K562 (cell line): Measurements from ENCODE around the gene ZNRF3. TPM values are rescaled to one million over a fixed set of nuclear protein-coding genes. Genes with fewer than 3 reads are reported as not detected.

Source experiments
- ATAC-seq: fragments of 200-7000 bp; cut with Tn5 transposase; 3 replicates; pipeline ENCODE4 v1.9.1; 2020; ENCODE audit warnings: moderate library complexity
- BruUV-seq: library from RNA; stranded (reverse); fragments of 400-500 nt; replicated peaks from 2 replicates; lab custom pipeline; 2021; lab: Mats Ljungman, UMichigan
- CTCF ChIA-PET: fragments of 300-600 bp; formaldehyde crosslinking; extraction: SDS; loops from one replicate; lab custom pipeline; 2021; ENCODE audit warnings: low intra/inter-chr PET ratio; lab: Yijun Ruan, JAX
- POLR2A ChIA-PET: fragments of 300-600, 350-650 bp; sonication (Branson Sonifier 250); formaldehyde crosslinking; extraction: SDS; loops from one replicate; lab custom pipeline; 2021; ENCODE audit warnings: antibody characterized with exemption, inconsistent platforms; lab: Yijun Ruan, JAX
- DNase-seq, 4 experiments: peaks; one replicate each; pipeline versions ENCODE4 v3.0.0 to v3.0.0-alpha.2; 2011 to 2018; ENCODE audit warnings: low spot score in 3 of 4, mixed read lengths in 3 of 4; ENCODE audit errors: extremely low read depth in 1 of 4
- FAIRE-seq: peaks from 2 replicates; lab custom pipeline; 2011; peaks lifted over from hg19 to GRCh38; lab: Jason Lieb, UNC
- H2AFZ ChIP-seq: 2 replicates; pipeline ENCODE4 v1.6.0; 2011; ENCODE audit warnings: low read depth, low read length, control low read depth, inconsistent platforms
- H3K27ac ChIP-seq: fragments of 200-600 bp; 3 replicates; pipeline ENCODE4 v1.8.0; 2011; ENCODE audit warnings: low read depth, mild to moderate bottlenecking, control low read depth, inconsistent platforms, low read length, moderate library complexity, mixed read lengths; ENCODE audit errors: extremely low read depth
- H3K27me3 ChIP-seq, 2 experiments: fragments of 300-600 bp in 1 of 2; 2 replicates in 1 of 2; 3 replicates in 1 of 2; pipeline versions ENCODE4 v1.6.0 to v1.8.0; 2011; ENCODE audit warnings: inconsistent platforms in 2 of 2, low read length in 2 of 2, mild to moderate bottlenecking in 1 of 2, mixed read lengths in 1 of 2, moderate library complexity in 1 of 2; ENCODE audit not compliant: control insufficient read depth in 2 of 2, insufficient read depth in 2 of 2
- H3K36me3 ChIP-seq: fragments of 300-600 bp; 3 replicates; pipeline ENCODE4 v1.8.0; 2011; ENCODE audit warnings: mild to moderate bottlenecking, low read length, inconsistent platforms; ENCODE audit not compliant: control insufficient read depth, insufficient read depth
- H3K4me1 ChIP-seq, 2 experiments: fragments of 200-600 bp in 1 of 2; replicated peaks in 1 of 2; 2 replicates in 1 of 2; 3 replicates in 1 of 2; pipeline versions ENCODE4 v1.5.1 to v1.8.0; 2011; ENCODE audit warnings: inconsistent platforms in 2 of 2, low read length in 2 of 2, mild to moderate bottlenecking in 1 of 2, mixed read lengths in 1 of 2, moderate library complexity in 1 of 2; ENCODE audit not compliant: control insufficient read depth in 2 of 2, insufficient read depth in 2 of 2
- H3K4me2 ChIP-seq: 2 replicates; pipeline ENCODE4 v1.6.1; 2011; ENCODE audit warnings: low read length, control low read depth, inconsistent platforms, mixed read lengths; ENCODE audit not compliant: insufficient read depth
- H3K4me3 ChIP-seq: fragments of 200-600 bp; sonication (generic), shearing (Covaris generic); 2 replicates; pipeline ENCODE4 v1.5.1; 2016; ENCODE audit warnings: control low read depth, inconsistent platforms
- H3K79me2 ChIP-seq: fragments of 200-600 bp; 3 replicates; pipeline ENCODE4 v1.8.0; 2011; ENCODE audit warnings: low read length, inconsistent platforms; ENCODE audit not compliant: control insufficient read depth, insufficient read depth
- H3K9ac ChIP-seq, 2 experiments: 2 replicates each; pipeline versions ENCODE4 v1.6.0 to v1.6.1; 2011; ENCODE audit warnings: low read depth in 2 of 2, low read length in 2 of 2, control low read depth in 1 of 2, inconsistent platforms in 1 of 2, mild to moderate bottlenecking in 1 of 2, mixed read lengths in 1 of 2; ENCODE audit not compliant: insufficient read depth in 1 of 2
- H3K9me1 ChIP-seq: one replicate; pipeline ENCODE4 v1.6.0; 2011; ENCODE audit warnings: inconsistent platforms, mild to moderate bottlenecking, low read length, moderate library complexity; ENCODE audit not compliant: control insufficient read depth, insufficient read depth
- H3K9me3 ChIP-seq: replicated peaks from 2 replicates; pipeline ENCODE4 v1.5.1; 2011; ENCODE audit warnings: low read depth, low read length, inconsistent platforms; ENCODE audit not compliant: control insufficient read depth, insufficient read depth
- H4K20me1 ChIP-seq: replicated peaks from 2 replicates; pipeline ENCODE4 v1.6.1; 2011; ENCODE audit warnings: low read length, inconsistent platforms, mixed read lengths; ENCODE audit not compliant: control insufficient read depth, insufficient read depth
- HMG20B ChIP-seq: fragments of 250-450 bp; sonication (Bioruptor Pico); IDR thresholded peaks from 2 replicates; pipeline ENCODE4 v1.5.0; 2021; ENCODE audit warnings: mild to moderate bottlenecking
- SMARCA4 ChIP-seq: fragments of 450-650 bp; IDR thresholded peaks from 2 replicates; pipeline ENCODE4 v1.6.1; 2016
- ZNF778 ChIP-seq: fragments of 450-650 bp; formaldehyde crosslinking; IDR thresholded peaks from 2 replicates; pipeline ENCODE4 v1.4.0; 2020; ENCODE audit warnings: mild to moderate bottlenecking, moderate library complexity
- WGBS: fragments of 100-300 bp; shearing (Covaris generic); methylation state at CpG from one replicate; pipeline ENCODE4 v1.1.6; 2016; ENCODE audit warnings: low coverage, mixed read lengths; ENCODE audit not compliant: insufficient coverage; ENCODE audit errors: missing lambda C conversion rate; 5-methylcytosine and 5-hydroxymethylcytosine counted together
- in situ Hi-C: fragments of 300-500 bp; cut with MboI; formaldehyde crosslinking; loops from 4 replicates; pipeline ENCODE4 v1.15.0; 2018; ENCODE audit warnings: inconsistent platforms, mixed read lengths
- intact Hi-C: fragments of 100-400 bp; cut with micrococcal nuclease; formaldehyde crosslinking; loops from 2 replicates; pipeline ENCODE4 v1.14.2; 2022
- polyA plus RNA-seq, 8 experiments: library from polyadenylated mRNA; depleted of rRNA in 4 of 8; stranded (reverse) in 5 of 8; unstranded in 3 of 8; fragments of >200 nt; fragmentation: Nextera tagmentation in 2 of 8; fragmentation: Illumina TruSeq in 1 of 8; extraction: Ambion mirVana in 2 of 8; extraction: Trizol in 1 of 8; gene quantifications; 2 replicates each; pipeline versions ENCODE4 v1.2.1 to v1.2.3, GENCODE V29; 2011 to 2014; ENCODE audit warnings: inconsistent platforms in 1 of 8, missing spikeins in 1 of 8
- total RNA-seq, 7 experiments: library from RNA; depleted of rRNA in 6 of 7; stranded (reverse); fragments of >200 nt in 6 of 7; fragmentation: Illumina TruSeq in 2 of 7; extraction: Trizol in 2 of 7; gene quantifications; 2 replicates each; pipeline versions ENCODE4 v1.2.1 to v1.2.3, GENCODE V29; 2011 to 2021; ENCODE audit warnings: low replicate concordance in 1 of 7
- TF ChIP-seq, protein P1 (sequence below): fragments of 150-350 bp; IDR thresholded peaks from 2 replicates; pipeline ENCODE4 v1.6.1; 2014; ENCODE audit warnings: low read depth, mild to moderate bottlenecking, low read length, borderline replicate concordance
- TF ChIP-seq, protein P2 (sequence below): IDR thresholded peaks from 2 replicates; pipeline ENCODE4 v1.6.1; 2014; ENCODE audit warnings: antibody characterized with exemption
- TF ChIP-seq, protein P3 (sequence below): fragments of 250-450 bp; sonication (Bioruptor Pico); IDR thresholded peaks from 2 replicates; pipeline ENCODE4 v1.5.0; 2020; ENCODE audit warnings: mild to moderate bottlenecking
- TF ChIP-seq, protein P4 (sequence below): IDR thresholded peaks from 3 replicates; pipeline ENCODE4 v1.6.1; 2011; ENCODE audit warnings: borderline replicate concordance, mild to moderate bottlenecking, moderate library complexity; ENCODE audit not compliant: insufficient read length; ENCODE audit errors: extremely low read depth

ZNRF3 gene
- total and polyA plus RNA-seq, 9 of the 15 experiments (the other 6 are each of a cell fraction or from before 2014, with no cell fraction given): 0.41 to 5.9 (median 1.7) TPM

DNA sequence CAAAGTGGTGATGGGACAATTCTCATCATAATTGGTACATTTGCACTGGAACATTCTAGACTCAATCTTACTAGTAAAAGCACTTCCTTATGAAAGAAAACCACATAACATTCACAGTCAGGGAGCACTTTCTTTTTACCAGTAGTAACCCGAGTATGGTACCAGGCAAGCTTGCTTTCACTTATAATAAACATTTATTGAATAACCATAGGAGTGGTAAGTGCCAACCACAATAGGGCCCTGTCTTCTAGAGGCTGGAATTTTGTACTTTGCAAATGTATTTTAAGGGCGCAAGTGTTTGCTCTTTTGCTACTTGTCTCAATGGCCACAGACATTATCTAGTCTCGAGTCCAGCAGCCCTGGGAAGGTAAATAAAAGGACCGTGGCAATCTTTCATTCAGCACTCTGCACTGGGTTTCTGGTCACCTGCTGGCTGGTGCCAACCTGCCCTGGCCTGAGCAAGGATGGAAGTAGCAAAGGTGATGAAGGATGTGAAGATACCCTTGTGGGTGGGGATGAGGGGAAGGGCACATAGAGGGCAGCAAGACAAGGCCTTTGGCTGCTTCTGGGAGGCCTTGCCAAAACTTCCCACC, 154.1 kb downstream of the ZNRF3 start (continued):
- TF ChIP-seq, protein P1, sequence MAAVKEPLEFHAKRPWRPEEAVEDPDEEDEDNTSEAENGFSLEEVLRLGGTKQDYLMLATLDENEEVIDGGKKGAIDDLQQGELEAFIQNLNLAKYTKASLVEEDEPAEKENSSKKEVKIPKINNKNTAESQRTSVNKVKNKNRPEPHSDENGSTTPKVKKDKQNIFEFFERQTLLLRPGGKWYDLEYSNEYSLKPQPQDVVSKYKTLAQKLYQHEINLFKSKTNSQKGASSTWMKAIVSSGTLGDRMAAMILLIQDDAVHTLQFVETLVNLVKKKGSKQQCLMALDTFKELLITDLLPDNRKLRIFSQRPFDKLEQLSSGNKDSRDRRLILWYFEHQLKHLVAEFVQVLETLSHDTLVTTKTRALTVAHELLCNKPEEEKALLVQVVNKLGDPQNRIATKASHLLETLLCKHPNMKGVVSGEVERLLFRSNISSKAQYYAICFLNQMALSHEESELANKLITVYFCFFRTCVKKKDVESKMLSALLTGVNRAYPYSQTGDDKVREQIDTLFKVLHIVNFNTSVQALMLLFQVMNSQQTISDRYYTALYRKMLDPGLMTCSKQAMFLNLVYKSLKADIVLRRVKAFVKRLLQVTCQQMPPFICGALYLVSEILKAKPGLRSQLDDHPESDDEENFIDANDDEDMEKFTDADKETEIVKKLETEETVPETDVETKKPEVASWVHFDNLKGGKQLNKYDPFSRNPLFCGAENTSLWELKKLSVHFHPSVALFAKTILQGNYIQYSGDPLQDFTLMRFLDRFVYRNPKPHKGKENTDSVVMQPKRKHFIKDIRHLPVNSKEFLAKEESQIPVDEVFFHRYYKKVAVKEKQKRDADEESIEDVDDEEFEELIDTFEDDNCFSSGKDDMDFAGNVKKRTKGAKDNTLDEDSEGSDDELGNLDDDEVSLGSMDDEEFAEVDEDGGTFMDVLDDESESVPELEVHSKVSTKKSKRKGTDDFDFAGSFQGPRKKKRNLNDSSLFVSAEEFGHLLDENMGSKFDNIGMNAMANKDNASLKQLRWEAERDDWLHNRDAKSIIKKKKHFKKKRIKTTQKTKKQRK: no peak
- TF ChIP-seq, protein P2, sequence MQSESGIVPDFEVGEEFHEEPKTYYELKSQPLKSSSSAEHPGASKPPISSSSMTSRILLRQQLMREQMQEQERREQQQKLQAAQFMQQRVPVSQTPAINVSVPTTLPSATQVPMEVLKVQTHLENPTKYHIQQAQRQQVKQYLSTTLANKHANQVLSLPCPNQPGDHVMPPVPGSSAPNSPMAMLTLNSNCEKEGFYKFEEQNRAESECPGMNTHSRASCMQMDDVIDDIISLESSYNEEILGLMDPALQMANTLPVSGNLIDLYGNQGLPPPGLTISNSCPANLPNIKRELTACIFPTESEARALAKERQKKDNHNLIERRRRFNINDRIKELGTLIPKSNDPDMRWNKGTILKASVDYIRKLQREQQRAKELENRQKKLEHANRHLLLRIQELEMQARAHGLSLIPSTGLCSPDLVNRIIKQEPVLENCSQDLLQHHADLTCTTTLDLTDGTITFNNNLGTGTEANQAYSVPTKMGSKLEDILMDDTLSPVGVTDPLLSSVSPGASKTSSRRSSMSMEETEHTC: no peak

DNA sequence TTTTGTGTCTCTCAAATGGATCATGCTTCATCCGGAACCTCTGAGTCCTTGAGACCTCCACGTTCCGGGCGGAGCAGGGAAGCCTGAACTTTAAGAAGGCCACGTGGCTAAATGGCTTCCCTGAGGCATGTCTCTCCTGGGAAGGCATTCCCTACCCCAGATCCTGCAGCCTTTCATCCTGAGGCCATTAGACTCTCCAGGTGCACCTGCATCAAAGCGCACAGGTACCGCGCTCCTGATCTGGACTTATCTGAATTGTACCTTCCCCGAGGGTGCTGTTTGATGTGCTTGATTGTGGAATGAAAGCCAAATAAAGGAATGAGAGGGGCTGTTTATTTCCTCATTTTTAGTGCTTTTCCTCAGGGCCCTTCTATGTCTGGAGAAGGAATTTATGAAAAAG, 155.8 kb downstream of the ZNRF3 start:
- Histone ChIP-seq H3K9ac (no peak overlapping the region), H3K9me3 (no peaks in the 10 kb centered on the region), H3K27ac (no peak overlapping the region), H3K79me2 (no peaks in the 10 kb centered on the region), H3K4me1 (no peaks in the 10 kb centered on the region; a peak in 1 of 5 replicates), H3K27me3 (no peaks in the 10 kb centered on the region), H2AFZ (no peak overlapping the region), H3K36me3 (0 out of 3 replicates have a peak, but pooled peaks cover 7% of the 10 kb centered on the region), H3K9me1 (no peaks in the 10 kb centered on the region), H3K4me2 (no peak overlapping the region), H3K4me3 (no peak overlapping the region), H4K20me1 (no peaks in the 10 kb centered on the region)
- DNase-seq (no peak), ATAC-seq (no peak), FAIRE-seq (no peak)
- TF ChIP-seq, protein P3, sequence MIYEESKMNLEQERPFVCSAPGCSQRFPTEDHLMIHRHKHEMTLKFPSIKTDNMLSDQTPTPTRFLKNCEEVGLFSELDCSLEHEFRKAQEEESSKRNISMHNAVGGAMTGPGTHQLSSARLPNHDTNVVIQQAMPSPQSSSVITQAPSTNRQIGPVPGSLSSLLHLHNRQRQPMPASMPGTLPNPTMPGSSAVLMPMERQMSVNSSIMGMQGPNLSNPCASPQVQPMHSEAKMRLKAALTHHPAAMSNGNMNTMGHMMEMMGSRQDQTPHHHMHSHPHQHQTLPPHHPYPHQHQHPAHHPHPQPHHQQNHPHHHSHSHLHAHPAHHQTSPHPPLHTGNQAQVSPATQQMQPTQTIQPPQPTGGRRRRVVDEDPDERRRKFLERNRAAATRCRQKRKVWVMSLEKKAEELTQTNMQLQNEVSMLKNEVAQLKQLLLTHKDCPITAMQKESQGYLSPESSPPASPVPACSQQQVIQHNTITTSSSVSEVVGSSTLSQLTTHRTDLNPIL (CRISPR knock-in tag): no peak
- TF ChIP-seq ZNF778 (CRISPR knock-in tag) (no peak), SMARCA4 (no peak), HMG20B (CRISPR knock-in tag) (no peak)
- TF ChIP-seq, protein P4, sequence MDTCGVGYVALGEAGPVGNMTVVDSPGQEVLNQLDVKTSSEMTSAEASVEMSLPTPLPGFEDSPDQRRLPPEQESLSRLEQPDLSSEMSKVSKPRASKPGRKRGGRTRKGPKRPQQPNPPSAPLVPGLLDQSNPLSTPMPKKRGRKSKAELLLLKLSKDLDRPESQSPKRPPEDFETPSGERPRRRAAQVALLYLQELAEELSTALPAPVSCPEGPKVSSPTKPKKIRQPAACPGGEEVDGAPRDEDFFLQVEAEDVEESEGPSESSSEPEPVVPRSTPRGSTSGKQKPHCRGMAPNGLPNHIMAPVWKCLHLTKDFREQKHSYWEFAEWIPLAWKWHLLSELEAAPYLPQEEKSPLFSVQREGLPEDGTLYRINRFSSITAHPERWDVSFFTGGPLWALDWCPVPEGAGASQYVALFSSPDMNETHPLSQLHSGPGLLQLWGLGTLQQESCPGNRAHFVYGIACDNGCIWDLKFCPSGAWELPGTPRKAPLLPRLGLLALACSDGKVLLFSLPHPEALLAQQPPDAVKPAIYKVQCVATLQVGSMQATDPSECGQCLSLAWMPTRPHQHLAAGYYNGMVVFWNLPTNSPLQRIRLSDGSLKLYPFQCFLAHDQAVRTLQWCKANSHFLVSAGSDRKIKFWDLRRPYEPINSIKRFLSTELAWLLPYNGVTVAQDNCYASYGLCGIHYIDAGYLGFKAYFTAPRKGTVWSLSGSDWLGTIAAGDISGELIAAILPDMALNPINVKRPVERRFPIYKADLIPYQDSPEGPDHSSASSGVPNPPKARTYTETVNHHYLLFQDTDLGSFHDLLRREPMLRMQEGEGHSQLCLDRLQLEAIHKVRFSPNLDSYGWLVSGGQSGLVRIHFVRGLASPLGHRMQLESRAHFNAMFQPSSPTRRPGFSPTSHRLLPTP: no peak
- in situ Hi-C loops: loop anchor here (5.0 kb wide), 2 partner anchors 182 to 437 kb away; no protein-coding TSS in a partner anchor
- ChIA-PET POLR2A (interaction anchor here (0.6 to 1.2 kb wide), 3 partner anchors 164 to 238 kb away, joined by 3 to 4 read pairs (median 4); partner anchors contain the start of gene XBP1), CTCF (interaction anchor here (1.4 to 3.1 kb wide), 2 partner anchors 183 to 210 kb away, joined by 3 to 33 read pairs; no protein-coding TSS in a partner anchor)
- 72% methylated on average over 5 of the region's 9 CpGs for WGBS
- intact Hi-C loops: no loop called here
- no TSS peak for BruUV-seq
